ENCODE results near the gene CLEC2L.

CLEC2L gene

GRCh38 chr7:139557857-139558581 lies 34.5 kb downstream of the CLEC2L start:
- DNase-seq, result no peak

- no peak for DNase-seq
Measured at GRCh38 chr7:139559364-139560105, 36.0 kb downstream of the CLEC2L start.

- no peak for DNase-seq
Measured at GRCh38 chr7:139560199-139560598, 36.7 kb downstream of the CLEC2L start.

GRCh38 chr7:139560678-139561077 lies 37.2 kb downstream of the CLEC2L start:
- DNase-seq, result peak; percentile 95

- no peak for DNase-seq
Measured at GRCh38 chr7:139562491-139562890, 39.0 kb downstream of the CLEC2L start.

- DNase-seq, result no peak
Measured at GRCh38 chr7:139562961-139563565, 39.6 kb downstream of the CLEC2L start.

GRCh38 chr7:139563856-139564255 lies 40.4 kb downstream of the CLEC2L start:
- DNase-seq, result no peak

- DNase-seq, result no peak
Measured at GRCh38 chr7:139566075-139566474, 42.6 kb downstream of the CLEC2L start.

- DNase-seq, result no peak
Measured at GRCh38 chr7:139566736-139567646, 43.5 kb downstream of the CLEC2L start.

GRCh38 chr7:139567647-139568345 lies 44.3 kb downstream of the CLEC2L start:
- DNase-seq, result no peak

- DNase-seq, result no peak
Measured at GRCh38 chr7:139568346-139568675, 44.8 kb downstream of the CLEC2L start.

GRCh38 chr7:139568813-139569490 lies 45.5 kb downstream of the CLEC2L start:
- no peak for DNase-seq

GRCh38 chr7:139570119-139570518 lies 46.6 kb downstream of the CLEC2L start:
- DNase-seq, result no peak

GRCh38 chr7:139570626-139571025 lies 47.1 kb downstream of the CLEC2L start:
- DNase-seq, result no peak

- DNase-seq, result no peak
Measured at GRCh38 chr7:139571190-139571589, 47.7 kb downstream of the CLEC2L start.

GRCh38 chr7:139571651-139572050 lies 48.2 kb downstream of the CLEC2L start:
- no peak for DNase-seq

- no peak for DNase-seq
Measured at GRCh38 chr7:139572071-139572470, 48.6 kb downstream of the CLEC2L start.

- DNase-seq, result no peak
Measured at GRCh38 chr7:139572704-139573385, 49.4 kb downstream of the CLEC2L start.

- DNase-seq, result no peak
Measured at GRCh38 chr7:139573871-139574270, 50.4 kb downstream of the CLEC2L start.

GRCh38 chr7:139574618-139575337 lies 51.3 kb downstream of the CLEC2L start:
- no peak for DNase-seq

GRCh38 chr7:139575338-139575680 lies 51.8 kb downstream of the CLEC2L start:
- no peak for DNase-seq

Measured in NCI-H2107 (cell line).